GM10266 (cell line): ENCODE data around the gene CTIF.
A peak's percentile ranks its signal among the peaks of the same experiment; 100 is the strongest.
"Not testable (repeated sequence)": the region's sequence is repeated elsewhere in the genome, so short reads cannot be mapped to it uniquely, and the experiment has no call there.

Experiments used
- DNase-seq: peaks from one replicate; pipeline ENCODE4 v3.0.0; 2012; ENCODE audit errors: extremely low spot score
- TF ChIP-seq, protein P1 (sequence below): IDR thresholded peaks from 2 replicates; pipeline ENCODE4 v1.5.1; 2012; ENCODE audit warnings: mild to moderate bottlenecking, low read depth; ENCODE audit not compliant: control insufficient read depth, insufficient read depth; ENCODE audit errors: missing control alignments

Gene CTIF

DNA sequence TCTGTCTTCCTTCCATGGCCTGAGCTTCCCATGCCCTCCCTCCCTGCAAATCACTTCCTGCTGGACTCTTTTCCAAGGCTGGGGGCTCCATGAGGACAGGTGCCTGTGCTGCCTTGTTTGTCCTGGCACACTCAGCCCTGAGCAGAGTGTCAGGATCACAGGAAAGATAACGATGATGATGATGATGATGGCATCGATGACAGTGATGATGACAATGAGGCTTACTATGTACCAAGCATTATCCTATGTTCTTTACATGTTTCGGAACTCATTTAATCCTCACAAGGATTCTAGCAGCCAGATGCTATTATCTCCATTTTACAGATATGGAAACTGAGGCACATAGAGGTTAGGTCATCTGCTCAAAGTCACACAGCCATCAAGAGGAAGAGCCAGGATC is 170.0 kb downstream of the CTIF start:
- TF ChIP-seq, protein P1, sequence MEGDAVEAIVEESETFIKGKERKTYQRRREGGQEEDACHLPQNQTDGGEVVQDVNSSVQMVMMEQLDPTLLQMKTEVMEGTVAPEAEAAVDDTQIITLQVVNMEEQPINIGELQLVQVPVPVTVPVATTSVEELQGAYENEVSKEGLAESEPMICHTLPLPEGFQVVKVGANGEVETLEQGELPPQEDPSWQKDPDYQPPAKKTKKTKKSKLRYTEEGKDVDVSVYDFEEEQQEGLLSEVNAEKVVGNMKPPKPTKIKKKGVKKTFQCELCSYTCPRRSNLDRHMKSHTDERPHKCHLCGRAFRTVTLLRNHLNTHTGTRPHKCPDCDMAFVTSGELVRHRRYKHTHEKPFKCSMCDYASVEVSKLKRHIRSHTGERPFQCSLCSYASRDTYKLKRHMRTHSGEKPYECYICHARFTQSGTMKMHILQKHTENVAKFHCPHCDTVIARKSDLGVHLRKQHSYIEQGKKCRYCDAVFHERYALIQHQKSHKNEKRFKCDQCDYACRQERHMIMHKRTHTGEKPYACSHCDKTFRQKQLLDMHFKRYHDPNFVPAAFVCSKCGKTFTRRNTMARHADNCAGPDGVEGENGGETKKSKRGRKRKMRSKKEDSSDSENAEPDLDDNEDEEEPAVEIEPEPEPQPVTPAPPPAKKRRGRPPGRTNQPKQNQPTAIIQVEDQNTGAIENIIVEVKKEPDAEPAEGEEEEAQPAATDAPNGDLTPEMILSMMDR: no peak

DNA sequence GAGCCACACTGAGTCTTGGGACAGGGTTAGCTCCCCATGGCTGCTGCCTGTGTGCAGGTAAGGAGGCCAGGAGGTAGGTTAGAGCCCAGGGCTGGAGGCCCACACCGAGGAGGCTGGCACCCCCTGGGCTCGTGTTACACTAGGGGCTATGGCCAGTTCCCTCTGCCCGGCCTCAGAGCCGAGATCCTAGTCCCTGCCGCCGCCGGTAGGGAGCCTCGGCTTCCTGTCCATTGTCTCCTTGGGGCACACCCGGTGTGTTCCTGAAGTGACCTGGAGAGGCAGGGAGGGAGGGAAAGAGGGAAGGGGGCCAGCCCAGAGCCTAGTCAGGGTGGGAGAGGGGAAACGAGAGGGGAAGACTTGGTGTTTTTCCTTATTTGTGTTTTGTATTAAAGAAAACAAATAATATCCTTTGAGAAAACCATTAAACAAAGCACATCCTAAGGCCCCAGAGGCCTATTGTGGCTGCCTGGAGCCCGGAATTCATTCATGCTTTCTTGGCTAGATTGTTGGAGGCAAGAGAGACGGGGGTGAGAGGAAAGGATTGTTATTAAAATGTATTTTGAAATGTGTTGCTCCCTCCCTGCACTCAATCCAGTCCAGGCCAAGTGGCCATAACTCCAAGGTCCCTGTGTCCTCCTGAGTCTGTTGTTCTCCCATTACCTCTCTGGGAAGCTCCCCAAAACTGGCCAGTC is 170.7 kb downstream of the CTIF start:
- DNase-seq: no peak
- TF ChIP-seq, protein P1: no peak

More for the DNA sequence above, 170.0 kb downstream of the CTIF start:
- no peak for DNase-seq

DNA sequence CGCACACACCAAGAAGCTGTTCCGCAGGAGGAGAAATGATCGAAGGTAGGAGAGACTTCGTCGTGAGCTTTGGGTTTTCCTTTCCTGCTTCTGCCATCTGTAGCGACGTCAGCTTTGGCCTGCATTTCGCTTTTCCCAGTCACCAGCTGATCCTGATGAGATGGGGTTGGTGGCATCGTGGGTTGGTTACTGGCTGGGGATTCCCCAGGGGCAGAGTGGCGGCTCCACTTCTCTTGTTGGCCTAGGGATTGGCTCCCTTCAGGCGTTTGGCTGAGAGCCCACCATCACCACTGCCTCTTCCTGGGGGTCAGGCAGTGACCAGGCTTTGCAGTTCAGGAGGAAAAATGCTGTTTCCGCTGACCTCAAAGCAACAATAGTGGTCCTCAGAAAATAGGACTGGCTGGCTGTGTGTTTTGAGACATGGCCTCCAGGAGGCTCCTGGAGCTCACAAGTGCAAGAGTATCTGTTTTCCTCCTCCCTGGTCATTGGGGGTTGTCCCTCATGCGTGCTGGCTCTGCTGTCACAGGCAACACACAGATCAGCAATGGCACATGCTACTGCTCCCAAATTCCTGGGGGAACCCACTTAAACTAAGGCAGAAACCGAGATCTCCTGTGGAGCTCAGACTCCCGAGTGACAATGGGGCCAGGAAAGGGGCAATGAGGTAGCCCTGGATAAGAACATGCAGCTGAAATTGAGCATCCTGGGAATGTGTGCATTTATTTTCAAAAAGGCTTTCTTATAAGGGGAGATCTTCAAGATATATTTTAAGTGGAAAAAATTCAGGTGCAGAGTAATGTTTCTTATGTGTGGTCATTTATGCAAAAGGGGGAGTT is 173.0 kb downstream of the CTIF start:
- TF ChIP-seq, protein P1: peak; percentile 62
- DNase-seq: peak; percentile 64

DNA sequence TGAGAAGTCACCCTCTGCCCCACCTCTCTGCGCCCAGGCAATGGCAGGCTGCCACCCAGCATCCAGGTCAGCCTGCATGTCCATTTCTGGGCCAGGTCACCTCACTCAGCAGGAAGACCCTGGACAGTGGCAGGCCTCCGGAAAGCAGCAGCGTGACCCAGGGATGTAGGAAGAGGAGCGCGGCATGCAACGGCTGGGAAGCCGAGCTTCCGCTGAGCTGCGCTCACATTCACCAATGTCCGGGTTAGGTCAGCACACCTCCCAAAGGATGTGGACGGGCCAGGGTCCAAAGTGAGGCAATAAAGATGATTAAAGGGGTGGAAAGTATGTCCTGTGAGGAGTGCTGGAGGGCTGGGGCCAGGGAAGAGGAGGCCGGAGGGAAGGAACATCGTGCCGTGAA is 174.5 kb downstream of the CTIF start:
- no peak for DNase-seq
- TF ChIP-seq, protein P1: no peak

DNA sequence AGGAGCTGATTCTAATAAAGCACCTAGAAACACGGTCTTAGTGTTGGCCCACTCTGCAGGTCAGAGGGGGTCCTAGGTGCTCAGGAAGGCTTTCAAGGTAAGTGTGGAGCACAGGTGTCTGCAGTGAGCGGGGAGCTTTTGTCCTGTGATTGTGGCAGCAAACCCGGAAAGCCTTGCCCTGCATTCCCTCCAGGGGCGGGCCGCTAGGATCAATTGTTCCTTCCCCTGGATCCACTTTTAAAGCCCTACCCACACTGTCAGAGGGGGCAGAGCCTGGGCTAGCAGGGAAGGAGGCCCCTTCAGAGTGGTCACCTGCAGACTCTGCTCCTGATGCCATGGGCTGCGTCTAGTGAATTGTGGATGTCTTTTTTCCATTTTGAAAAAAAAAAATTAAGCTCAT is 176.0 kb downstream of the CTIF start:
- TF ChIP-seq, protein P1: no peak
- no peak for DNase-seq

DNA sequence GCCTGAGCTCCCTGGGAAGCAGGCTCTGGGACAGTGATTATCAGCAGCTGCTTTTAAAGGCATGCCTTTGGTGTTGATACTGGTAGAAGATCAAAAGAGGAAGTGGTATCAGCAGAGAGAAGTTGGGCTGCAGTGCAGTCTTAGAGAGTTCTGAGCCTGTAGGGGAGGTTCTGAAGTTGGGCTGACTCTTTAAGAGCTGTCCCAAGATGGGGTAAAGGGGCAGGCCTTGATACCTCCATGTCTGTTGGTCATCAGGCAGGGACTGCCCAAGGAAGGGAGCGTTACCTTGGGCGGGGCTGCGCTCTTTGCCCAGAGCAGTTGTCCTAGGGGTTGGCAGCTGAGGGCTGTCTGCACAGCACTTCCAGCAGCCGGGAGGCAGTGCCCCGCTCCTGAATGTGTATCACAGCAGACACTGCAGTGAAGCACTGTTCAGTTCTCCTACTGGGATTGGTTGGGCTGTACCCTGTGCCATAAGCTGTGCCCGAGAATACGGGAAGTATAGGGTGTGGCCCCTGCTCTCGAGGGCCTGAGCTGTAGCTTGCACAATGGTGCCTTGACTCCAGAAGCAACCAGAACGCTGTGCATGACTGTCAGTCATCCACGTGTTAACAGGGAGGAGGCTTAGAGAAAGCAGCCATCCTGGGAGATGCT is 177.0 kb downstream of the CTIF start:
- DNase-seq: no peak
- TF ChIP-seq, protein P1: no peak

DNA sequence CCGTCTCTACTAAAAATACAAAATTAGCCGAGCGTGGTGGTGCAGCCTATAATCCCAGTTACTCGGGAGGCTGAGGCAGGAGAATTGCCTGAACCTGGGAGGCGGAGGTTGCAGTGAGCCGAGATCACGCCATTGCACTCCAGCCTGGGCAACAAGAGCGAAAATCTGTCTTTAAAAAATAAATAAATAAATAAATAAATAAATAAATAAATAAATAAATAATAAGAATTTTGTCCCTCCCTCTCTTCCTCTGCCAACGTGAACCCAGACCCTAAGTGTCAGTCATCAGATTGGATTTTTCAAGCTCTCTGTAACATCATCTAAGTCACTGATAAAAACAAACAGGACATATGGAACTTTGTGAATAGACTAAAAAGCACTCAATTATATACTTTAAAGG is 178.4 kb downstream of the CTIF start:
- not testable (repeated sequence) for DNase-seq
